WI38 (cell line): ENCODE results near the gene PEPD.

Source experiments
- H3K4me3 ChIP-seq: 2 replicates; pipeline ENCODE4 v1.5.1; 2011; ENCODE audit warnings: low read depth, mild to moderate bottlenecking, control low read depth, low read length
- CTCF ChIP-seq: IDR thresholded peaks from 2 replicates; pipeline ENCODE4 v1.5.1; 2012; ENCODE audit warnings: low read depth, mild to moderate bottlenecking, control low read depth, low read length

PEPD gene

GRCh38 chr19:33471111-33471996, 50.2 kb downstream of the PEPD start:
- TF ChIP-seq CTCF = no peak
- no peak overlapping the region for H3K4me3 ChIP-seq

GRCh38 chr19:33470686-33471085, 50.9 kb downstream of the PEPD start:
- H3K4me3 ChIP-seq = no peak overlapping the region
- TF ChIP-seq CTCF = no peak

DNA sequence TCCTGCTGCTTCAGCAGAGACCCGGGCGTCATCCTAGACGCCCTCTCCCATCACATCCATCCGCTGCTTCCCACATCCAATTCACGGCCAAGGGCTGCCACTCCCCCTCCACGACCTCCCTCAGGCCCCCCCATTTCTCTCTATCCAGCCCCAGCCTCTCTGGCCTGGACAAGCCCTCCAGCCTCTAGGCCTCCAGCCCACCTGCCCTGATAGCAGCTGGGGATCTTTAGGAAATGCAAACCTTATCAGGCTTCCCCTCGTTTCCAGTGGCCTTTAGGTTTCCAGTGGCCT, 51.6 kb downstream of the PEPD start:
- TF ChIP-seq CTCF = no peak

GRCh38 chr19:33469171-33470039, 52.2 kb downstream of the PEPD start:
- no peak overlapping the region for H3K4me3 ChIP-seq
- TF ChIP-seq CTCF = no peak

More for the DNA sequence above, 51.6 kb downstream of the PEPD start:
- H3K4me3 ChIP-seq = no peak overlapping the region

GRCh38 chr19:33468361-33469170, 53.0 kb downstream of the PEPD start:
- TF ChIP-seq CTCF = no peak
- no peak overlapping the region for H3K4me3 ChIP-seq

- no peak overlapping the region for H3K4me3 ChIP-seq
- TF ChIP-seq CTCF = no peak
Observed at GRCh38 chr19:33467851-33468250, 53.7 kb downstream of the PEPD start.
